HK-2 (cell line): Measurements from ENCODE around the gene KCNMA1.

ENCODE experiments used
- DNase-seq: peaks from one replicate; pipeline ENCODE4 v3.0.0-alpha.2; 2018; ENCODE audit not compliant: unreplicated experiment

The KCNMA1 gene

DNA sequence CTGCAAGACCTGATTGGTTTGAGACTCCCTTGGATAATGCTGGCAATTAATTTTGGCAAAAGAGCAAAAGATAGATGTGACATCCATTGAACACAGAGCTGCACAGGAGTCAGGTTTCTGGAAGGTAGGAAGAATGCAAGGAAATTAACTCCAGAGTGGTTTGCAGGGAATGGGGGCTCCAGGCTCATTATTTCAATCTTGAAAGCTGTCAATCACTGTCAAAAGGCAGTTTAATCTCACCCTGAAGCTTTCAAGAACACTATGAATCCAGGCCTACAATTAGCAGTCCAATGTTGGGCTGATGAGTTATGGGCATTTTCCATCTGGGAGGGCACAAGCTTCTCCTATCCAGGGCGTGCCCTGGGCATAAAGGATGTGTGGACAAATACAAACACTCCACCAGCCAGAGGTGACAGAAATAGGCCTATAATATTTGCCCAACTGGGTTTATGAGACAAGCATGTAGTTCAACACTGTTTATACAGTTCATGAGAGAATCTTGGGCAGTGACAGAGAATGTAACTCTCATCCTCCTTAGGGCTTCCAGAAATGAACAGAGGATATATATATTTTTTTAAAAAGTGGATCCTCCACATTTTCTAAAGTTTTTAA, 80.5 kb downstream of the KCNMA1 start:
- no peak for DNase-seq

DNA sequence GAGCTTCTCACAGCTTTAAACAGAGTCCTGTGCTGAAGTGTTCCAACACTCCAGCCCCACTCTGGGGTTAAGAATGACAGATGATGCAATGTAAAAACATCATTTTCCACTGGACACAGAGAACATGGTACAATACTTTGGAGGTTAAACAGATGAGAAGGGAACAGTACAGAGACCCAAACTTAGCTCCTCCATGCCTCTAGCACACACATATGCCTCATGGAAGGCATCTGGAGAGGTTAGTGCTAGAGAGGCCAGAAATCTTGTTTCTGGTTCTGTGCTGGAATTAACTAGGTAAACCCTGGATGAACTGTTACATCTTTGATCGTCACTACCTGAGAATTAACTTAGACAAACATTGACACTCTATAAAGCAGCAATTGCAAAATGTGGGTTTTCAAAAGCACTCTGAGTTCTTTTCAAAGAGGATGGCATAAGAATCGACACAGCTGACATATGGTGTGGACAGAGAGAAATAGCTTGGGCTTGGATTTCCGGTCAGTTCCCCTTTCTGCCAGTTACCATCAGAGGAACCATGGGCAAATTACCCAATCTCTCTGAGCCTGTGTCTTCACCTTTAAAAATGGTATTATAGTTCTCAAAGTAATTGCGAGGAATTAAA, 81.9 kb downstream of the KCNMA1 start:
- DNase-seq: no peak

DNA sequence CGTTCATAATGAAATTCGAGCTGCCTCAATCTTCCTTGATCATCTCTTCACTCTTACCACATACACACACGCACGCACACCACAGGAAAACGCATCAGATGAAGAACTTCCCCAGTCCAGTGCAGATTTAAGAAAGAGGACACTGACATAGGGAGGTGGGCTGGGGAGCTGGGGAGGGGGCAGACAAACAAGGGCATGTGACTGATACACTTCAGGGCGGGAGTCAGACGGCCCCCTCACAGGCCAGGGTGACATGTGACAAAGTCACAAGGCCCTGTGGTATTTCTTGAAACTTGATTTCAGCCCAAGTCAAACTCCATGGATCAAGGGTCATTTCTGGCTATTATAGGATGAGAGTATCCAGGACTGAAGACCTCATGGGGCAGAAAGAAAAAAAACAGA, 82.6 kb downstream of the KCNMA1 start:
- DNase-seq: no peak

GRCh38 chr10:77553966-77554365, 83.6 kb downstream of the KCNMA1 start:
- no peak for DNase-seq

DNA sequence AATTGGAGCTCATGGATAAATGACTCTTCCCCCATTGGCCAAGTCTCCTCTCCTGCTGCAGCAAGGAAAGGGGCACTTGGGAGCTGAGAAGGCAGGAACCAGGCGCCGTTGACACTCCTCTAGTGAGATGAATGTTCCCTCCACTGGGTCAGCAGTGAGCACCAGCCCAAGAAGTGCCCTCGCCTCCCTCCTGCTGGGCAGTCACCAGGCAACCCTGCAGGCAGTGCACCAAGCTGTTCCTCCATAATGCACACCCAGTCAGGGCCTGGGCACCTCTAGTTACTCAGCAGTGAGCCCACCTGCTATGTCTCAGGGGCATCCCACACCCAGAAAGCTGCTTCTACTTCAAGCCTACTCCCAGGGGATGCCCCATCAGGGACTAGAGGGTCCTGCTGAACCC, 84.3 kb downstream of the KCNMA1 start:
- no peak for DNase-seq

- no peak for DNase-seq
Measured at GRCh38 chr10:77552252-77552651, 85.4 kb downstream of the KCNMA1 start.

GRCh38 chr10:77550378-77550777, 87.2 kb downstream of the KCNMA1 start:
- DNase-seq: no peak

- DNase-seq: no peak
Measured at GRCh38 chr10:77548671-77549070, 88.9 kb downstream of the KCNMA1 start.

DNA sequence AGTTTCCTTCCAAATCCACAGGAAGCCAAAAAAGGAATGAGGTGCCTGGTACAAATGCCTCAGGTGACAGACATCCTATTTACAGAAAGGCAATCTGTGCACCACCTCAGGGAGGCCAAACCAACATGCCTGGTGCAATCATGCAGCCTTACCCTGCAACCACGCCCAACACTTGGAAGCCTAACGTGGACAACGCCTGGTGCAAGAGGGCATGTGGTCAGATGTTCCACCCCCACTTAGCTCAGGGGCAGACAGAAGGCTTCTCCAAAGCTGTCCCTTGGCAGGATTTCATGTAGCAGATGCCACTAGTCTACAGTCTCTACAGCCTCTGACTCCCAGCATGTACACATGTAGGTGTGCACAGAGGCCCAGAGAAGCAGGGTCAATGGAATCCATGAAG, 89.5 kb downstream of the KCNMA1 start:
- DNase-seq: no peak

GRCh38 chr10:77547307-77548050, 90.1 kb downstream of the KCNMA1 start:
- DNase-seq: no peak

- no peak for DNase-seq
Measured at GRCh38 chr10:77546042-77546441, 91.6 kb downstream of the KCNMA1 start.

DNA sequence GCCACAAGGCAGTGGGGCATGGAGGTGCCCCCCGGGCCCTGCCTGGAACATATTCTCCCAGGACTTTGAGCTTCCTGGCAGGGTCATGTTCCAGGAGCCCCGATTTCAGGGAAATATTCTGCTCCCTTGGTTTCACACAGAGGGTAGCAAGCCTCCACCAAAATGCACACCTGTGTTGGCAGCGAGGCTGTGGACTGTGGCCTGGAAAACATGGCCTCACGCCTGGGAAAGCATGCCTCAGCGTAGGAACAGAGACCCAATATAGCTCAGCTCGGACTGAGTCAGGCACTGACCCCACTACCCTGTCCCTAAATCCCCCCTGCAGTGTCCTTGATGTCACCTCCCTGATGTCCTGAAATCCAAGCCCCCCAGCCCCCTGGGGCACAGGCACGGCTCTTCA, 92.0 kb downstream of the KCNMA1 start:
- no peak for DNase-seq

GRCh38 chr10:77544617-77545016, 93.0 kb downstream of the KCNMA1 start:
- DNase-seq: no peak

GRCh38 chr10:77542710-77543259, 94.8 kb downstream of the KCNMA1 start:
- no peak for DNase-seq

DNA sequence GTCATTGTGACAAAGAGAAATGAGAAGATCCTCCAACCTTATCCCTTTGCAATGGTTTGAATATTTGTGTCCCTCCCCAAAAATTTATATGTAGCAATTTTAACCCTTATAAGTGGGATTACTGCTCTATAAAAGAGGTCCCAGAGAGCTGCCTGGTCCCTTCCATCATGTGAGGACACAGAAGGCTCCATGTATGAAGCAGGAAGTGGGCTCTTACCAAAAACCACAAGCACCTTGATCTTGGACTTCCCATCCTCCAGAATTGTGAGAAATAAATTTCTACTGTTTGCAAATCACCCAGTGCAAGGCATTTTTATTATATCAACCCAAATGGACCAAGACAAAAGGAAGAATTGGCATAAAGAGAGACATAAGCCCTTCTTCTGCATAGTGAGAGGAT, 95.7 kb downstream of the KCNMA1 start:
- DNase-seq: no peak

- DNase-seq: no peak
Measured at GRCh38 chr10:77541247-77541646, 96.4 kb downstream of the KCNMA1 start.

DNA sequence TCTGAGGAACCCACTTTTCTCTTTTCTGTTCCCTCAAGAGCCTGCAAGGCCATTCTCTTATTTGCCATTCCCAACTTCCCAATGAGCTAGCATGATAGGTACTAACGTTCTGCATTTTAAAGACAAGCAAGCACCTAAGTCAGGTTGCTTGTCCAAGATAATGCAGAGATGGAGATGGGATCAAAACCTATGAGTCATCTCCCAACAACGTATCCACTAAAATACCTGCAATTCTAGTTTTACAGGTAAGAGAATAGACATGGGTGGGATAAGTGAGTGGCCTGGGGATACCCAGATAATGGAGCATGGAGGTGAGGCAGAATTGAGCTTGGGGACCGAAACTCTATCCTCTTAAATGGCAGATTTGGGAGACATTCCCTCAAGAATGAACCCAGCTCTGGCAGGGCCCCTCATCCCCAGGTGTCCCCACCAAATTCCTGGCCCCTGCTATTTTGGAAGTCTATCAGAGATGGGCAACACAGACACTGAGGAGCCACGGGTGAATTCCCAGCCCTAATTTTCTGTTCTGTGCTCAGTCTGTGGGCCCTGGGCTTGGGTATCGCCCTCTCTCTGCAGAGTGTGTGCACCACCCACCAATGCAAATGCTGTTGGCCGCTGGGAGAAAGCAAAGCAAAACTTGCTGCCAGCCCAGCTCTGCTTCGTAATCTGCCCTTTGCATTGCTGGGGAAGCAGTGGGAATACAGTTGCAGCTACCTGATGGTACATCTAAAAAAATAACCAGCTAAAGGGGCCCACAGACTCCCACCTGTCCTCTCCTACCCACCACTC, 98.3 kb downstream of the KCNMA1 start:
- DNase-seq: no peak

DNA sequence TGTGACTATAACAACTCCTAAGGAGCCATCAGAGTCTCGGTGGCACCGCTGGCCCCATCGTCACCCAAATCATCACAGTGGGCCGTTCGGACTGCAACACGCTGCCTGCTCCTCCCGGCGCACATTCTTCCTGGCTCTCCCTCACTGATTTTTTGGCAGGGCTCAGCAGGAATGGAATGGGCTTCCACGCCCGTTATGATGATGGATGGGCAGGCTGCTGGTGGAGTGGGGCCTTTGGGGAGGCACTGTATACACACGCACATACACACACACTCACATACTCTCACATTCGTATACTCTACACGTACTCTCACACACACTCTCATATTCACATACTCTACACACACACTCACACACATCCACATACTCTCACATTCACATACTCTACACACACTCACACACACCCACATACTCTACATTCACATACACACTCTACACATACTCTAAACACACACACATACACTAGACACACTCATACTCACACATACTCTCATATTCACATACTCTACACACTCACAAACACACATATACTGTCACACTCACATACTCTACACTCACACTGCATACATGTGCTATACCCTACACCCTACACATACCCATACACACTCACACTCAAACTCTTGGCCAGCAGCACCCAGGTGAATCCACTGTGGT, 99.8 kb downstream of the KCNMA1 start:
- DNase-seq: no peak

GRCh38 chr10:77537071-77537470, 100.5 kb downstream of the KCNMA1 start:
- DNase-seq: no peak

GRCh38 chr10:77533887-77534278, 103.7 kb downstream of the KCNMA1 start:
- DNase-seq: peak; percentile 28

- peak; percentile 69 for DNase-seq
Measured at GRCh38 chr10:77533146-77533886, 104.3 kb downstream of the KCNMA1 start.
